ENCODE results near the gene MYLK.

The MYLK gene

GRCh38 chr3:123791898-123792297, 92.2 kb downstream of the MYLK start:
- no peak for DNase-seq (ENCODE audit: low read depth in 1 of 2, low spot score in 1 of 2)
- TF ChIP-seq JUND (IDR thresholded peaks at IDR 0.05; ENCODE audit: low read depth): no peak
- in situ Hi-C loops (cut with HindIII; ENCODE audit: low pct_unique_long_range_greater_than_20kb, low sequenced_read_pairs): no loop called here

- no peak for TF ChIP-seq JUND (IDR thresholded peaks at IDR 0.05; ENCODE audit: low read depth)
- DNase-seq (ENCODE audit: low read depth in 1 of 2, low spot score in 1 of 2): no peak
- in situ Hi-C loops (cut with HindIII; ENCODE audit: low pct_unique_long_range_greater_than_20kb, low sequenced_read_pairs): no loop called here
These were observed 92.7 kb downstream of the MYLK start for GRCh38 chr3:123791417-123791816.

GRCh38 chr3:123791073-123791370, 93.1 kb downstream of the MYLK start:
- no peak for TF ChIP-seq JUND (IDR thresholded peaks at IDR 0.05; ENCODE audit: low read depth)
- in situ Hi-C loops (cut with HindIII; ENCODE audit: low pct_unique_long_range_greater_than_20kb, low sequenced_read_pairs): no loop called here
- DNase-seq (ENCODE audit: low read depth in 1 of 2, low spot score in 1 of 2): no peak

GRCh38 chr3:123790254-123791072, 93.7 kb downstream of the MYLK start:
- no peak for TF ChIP-seq JUND (IDR thresholded peaks at IDR 0.05; ENCODE audit: low read depth)
- in situ Hi-C loops (cut with HindIII; ENCODE audit: low pct_unique_long_range_greater_than_20kb, low sequenced_read_pairs): no loop called here
- no peak for DNase-seq (ENCODE audit: low read depth in 1 of 2, low spot score in 1 of 2)

GRCh38 chr3:123789760-123790159, 94.4 kb downstream of the MYLK start:
- no peak for DNase-seq (ENCODE audit: low read depth in 1 of 2, low spot score in 1 of 2)
- TF ChIP-seq JUND (IDR thresholded peaks at IDR 0.05; ENCODE audit: low read depth): no peak
- in situ Hi-C loops (cut with HindIII; ENCODE audit: low pct_unique_long_range_greater_than_20kb, low sequenced_read_pairs): no loop called here

- TF ChIP-seq JUND (IDR thresholded peaks at IDR 0.05; ENCODE audit: low read depth): no peak
- in situ Hi-C loops (cut with HindIII; ENCODE audit: low pct_unique_long_range_greater_than_20kb, low sequenced_read_pairs): no loop called here
- DNase-seq (ENCODE audit: low read depth in 1 of 2, low spot score in 1 of 2): no peak
These were observed 95.0 kb downstream of the MYLK start for GRCh38 chr3:123789160-123789559.

- DNase-seq (ENCODE audit: low read depth in 1 of 2, low spot score in 1 of 2): no peak
- no peak for TF ChIP-seq JUND (IDR thresholded peaks at IDR 0.05; ENCODE audit: low read depth)
- in situ Hi-C loops (cut with HindIII; ENCODE audit: low pct_unique_long_range_greater_than_20kb, low sequenced_read_pairs): no loop called here
These were observed 95.4 kb downstream of the MYLK start for GRCh38 chr3:123788710-123789109.

- TF ChIP-seq JUND (IDR thresholded peaks at IDR 0.05; ENCODE audit: low read depth): no peak
- no peak for DNase-seq (ENCODE audit: low read depth in 1 of 2, low spot score in 1 of 2)
- in situ Hi-C loops (cut with HindIII; ENCODE audit: low pct_unique_long_range_greater_than_20kb, low sequenced_read_pairs): no loop called here
These were observed 97.0 kb downstream of the MYLK start for GRCh38 chr3:123787133-123787532.

GRCh38 chr3:123785602-123786001, 98.5 kb downstream of the MYLK start:
- DNase-seq (ENCODE audit: low read depth in 1 of 2, low spot score in 1 of 2): no peak
- in situ Hi-C loops (cut with HindIII; ENCODE audit: low pct_unique_long_range_greater_than_20kb, low sequenced_read_pairs): no loop called here
- TF ChIP-seq JUND (IDR thresholded peaks at IDR 0.05; ENCODE audit: low read depth): no peak

- no peak for TF ChIP-seq JUND (IDR thresholded peaks at IDR 0.05; ENCODE audit: low read depth)
- no peak for DNase-seq (ENCODE audit: low read depth in 1 of 2, low spot score in 1 of 2)
- in situ Hi-C loops (cut with HindIII; ENCODE audit: low pct_unique_long_range_greater_than_20kb, low sequenced_read_pairs): no loop called here
These were observed 100.3 kb downstream of the MYLK start for GRCh38 chr3:123783811-123784210.

GRCh38 chr3:123783050-123783689, 101.0 kb downstream of the MYLK start:
- in situ Hi-C loops (cut with HindIII; ENCODE audit: low pct_unique_long_range_greater_than_20kb, low sequenced_read_pairs): no loop called here
- DNase-seq (ENCODE audit: low read depth in 1 of 2, low spot score in 1 of 2): no peak
- TF ChIP-seq JUND (IDR thresholded peaks at IDR 0.05; ENCODE audit: low read depth): no peak

- DNase-seq (ENCODE audit: low read depth in 1 of 2, low spot score in 1 of 2): no peak
- TF ChIP-seq JUND (IDR thresholded peaks at IDR 0.05; ENCODE audit: low read depth): no peak
- in situ Hi-C loops (cut with HindIII; ENCODE audit: low pct_unique_long_range_greater_than_20kb, low sequenced_read_pairs): no loop called here
These were observed 101.6 kb downstream of the MYLK start for GRCh38 chr3:123782488-123782887.

- in situ Hi-C loops (cut with HindIII; ENCODE audit: low pct_unique_long_range_greater_than_20kb, low sequenced_read_pairs): no loop called here
- no peak for TF ChIP-seq JUND (IDR thresholded peaks at IDR 0.05; ENCODE audit: low read depth)
- no peak for DNase-seq (ENCODE audit: low read depth in 1 of 2, low spot score in 1 of 2)
These were observed 102.4 kb downstream of the MYLK start for GRCh38 chr3:123781571-123782275.

Data from T47D (cell line).